AG04449 (cell line): ENCODE measurements around the gene HSDL1.

Experiments
- CTCF ChIA-PET: fragments of 350-600 bp; formaldehyde crosslinking; extraction: SDS; loops from one replicate; lab custom pipeline; 2021; ENCODE audit warnings: antibody characterized with exemption; lab: Yijun Ruan, JAX
- POLR2A ChIA-PET: fragments of 400-600, 350-600 bp; formaldehyde crosslinking; extraction: SDS; loops from one replicate; lab custom pipeline; 2020; ENCODE audit warnings: antibody characterized with exemption, inconsistent platforms; lab: Yijun Ruan, JAX
- DNase-seq: peaks from one replicate; pipeline ENCODE4 v3.0.0-alpha.2; 2010; ENCODE audit warnings: low read depth, low spot score
- H3K4me3 ChIP-seq: 2 replicates; pipeline ENCODE4 v1.5.1; 2011; ENCODE audit warnings: low read depth, mild to moderate bottlenecking, control low read depth, low read length
- CTCF ChIP-seq: IDR thresholded peaks from one replicate; pipeline ENCODE4 v1.5.1; 2011; ENCODE audit warnings: mild to moderate bottlenecking, moderate library complexity, low read length, control low read depth, inconsistent platforms; ENCODE audit not compliant: insufficient read depth; ENCODE audit errors: missing control alignments

The HSDL1 gene

DNA sequence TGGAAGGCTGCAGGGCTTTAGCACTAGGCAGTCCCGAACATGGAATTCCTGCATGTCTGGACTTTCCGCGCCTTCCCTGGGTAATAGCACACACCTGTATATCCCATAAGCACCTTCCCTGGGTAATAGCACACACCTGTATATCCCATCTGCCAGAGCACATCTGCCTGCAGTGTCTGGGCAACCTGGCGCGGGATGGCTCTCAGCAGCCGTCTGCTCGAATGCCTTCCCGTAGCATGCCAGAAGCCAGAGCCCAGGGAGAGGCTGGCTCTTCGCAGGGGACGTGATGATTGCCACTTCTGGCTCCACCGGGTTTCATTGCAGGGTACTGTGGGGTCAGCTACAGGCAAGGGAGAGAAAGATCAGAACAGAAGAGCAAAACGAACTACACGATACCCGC, 49.5 kb downstream of the HSDL1 start:
- ChIA-PET POLR2A (no interaction called here), CTCF (interaction anchor here (0.6 to 2.4 kb wide), 2 partner anchors 11 to 92 kb away, joined by 3 to 9 read pairs; no protein-coding TSS in a partner anchor)
- no peak for DNase-seq
- no peak overlapping the region for H3K4me3 ChIP-seq
- TF ChIP-seq CTCF: no peak

- H3K4me3 ChIP-seq: no peak overlapping the region
- TF ChIP-seq CTCF: no peak
- ChIA-PET POLR2A (no interaction called here), CTCF (interaction anchor here (2.4 kb wide), 1 partner anchor 10 kb away, joined by 9 read pairs; no protein-coding TSS in a partner anchor)
- no peak for DNase-seq
Measured at GRCh38 chr16:84093879-84094270, 51.1 kb downstream of the HSDL1 start.

DNA sequence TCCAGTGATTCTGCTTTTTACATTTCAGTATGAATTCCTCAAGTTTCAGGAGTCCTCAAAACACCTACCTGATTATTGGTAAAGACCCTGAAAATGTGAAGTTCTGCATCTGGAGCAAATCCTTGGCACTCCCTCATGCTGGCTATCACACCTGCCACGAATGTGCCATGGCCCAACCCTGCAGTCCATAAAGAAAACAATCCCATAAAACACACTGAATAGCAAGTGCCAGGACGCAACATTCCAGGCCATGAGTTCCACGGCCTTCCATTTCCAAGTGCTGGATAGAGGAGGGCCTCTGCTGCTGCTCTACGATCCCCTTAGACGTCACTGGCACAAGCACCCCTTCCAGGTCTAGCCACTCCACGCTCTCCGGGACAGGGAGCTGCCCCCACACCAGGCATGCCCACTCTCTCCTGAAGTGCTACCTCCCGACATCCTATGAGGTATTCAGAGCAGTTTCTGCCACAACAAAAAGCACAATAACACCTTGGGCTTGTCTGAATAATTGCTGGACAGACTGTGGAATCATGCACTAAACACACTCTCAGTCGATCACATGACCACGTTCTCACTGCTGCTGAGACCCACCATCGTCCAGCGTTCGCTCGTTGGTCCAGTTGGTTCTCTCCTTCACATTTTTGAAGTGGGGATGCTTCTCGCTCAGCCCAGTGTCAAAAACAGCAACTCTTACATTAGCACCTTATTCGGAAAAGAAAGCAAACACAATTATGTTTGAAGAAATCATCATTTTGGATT, 51.7 kb downstream of the HSDL1 start:
- DNase-seq: no peak
- ChIA-PET POLR2A (no interaction called here), CTCF (interaction anchor here (1.6 to 1.8 kb wide), 3 partner anchors 12 to 82 kb away, joined by 3 to 7 read pairs (median 6); no protein-coding TSS in a partner anchor)
- no peak overlapping the region for H3K4me3 ChIP-seq
- TF ChIP-seq CTCF: no peak

DNA sequence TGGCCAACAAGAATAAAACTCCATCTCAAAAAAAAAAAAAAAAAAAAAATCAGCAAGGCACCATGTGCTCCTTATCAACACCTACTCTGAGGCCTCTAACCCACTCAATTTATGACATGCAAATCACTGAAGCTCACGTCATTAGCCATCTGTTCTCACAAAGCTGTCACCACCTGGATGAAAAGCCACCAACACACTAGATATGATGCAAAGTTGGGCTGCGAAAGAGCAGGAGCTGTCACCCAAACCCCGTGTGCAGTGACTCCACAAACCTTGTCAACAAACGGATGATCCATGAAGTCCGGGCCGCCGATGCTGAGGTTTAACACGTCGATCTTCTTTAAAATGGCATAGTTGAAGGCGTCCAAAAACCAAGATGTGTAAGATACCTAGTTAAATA, 53.5 kb downstream of the HSDL1 start:
- no peak for DNase-seq
- H3K4me3 ChIP-seq: no peak overlapping the region
- ChIA-PET CTCF (interaction anchor here (1.6 to 1.8 kb wide), 4 partner anchors 10 to 84 kb away, joined by 3 to 7 read pairs (median 5); no protein-coding TSS in a partner anchor), POLR2A (interaction anchor here (0.7 kb wide), 1 partner anchor 8 kb away, joined by 3 read pairs; no protein-coding TSS in a partner anchor)
- TF ChIP-seq CTCF: no peak

DNA sequence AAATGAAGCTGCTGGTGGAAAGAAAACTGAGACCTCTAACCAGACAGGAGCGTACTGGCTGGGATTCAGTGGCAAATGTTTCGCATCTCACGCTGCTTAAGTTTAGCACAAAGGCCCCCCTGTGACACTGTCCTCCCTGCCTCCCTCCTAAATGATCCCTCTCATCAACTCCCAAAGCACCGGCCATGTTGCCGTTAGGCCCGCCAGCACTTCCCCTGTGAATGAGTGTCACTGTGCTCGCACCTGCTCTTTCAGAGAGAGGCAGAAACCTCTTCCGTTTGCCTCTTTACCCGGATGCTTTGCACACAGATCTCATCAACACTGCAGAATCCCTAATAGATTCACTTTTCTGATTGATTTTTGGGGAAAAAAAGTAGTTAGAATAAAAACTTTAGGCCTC, 54.8 kb downstream of the HSDL1 start:
- DNase-seq: no peak
- H3K4me3 ChIP-seq: no peak overlapping the region
- CTCF ChIA-PET: interaction anchor here (0.8 to 14.6 kb wide), 6 partner anchors 9 to 98 kb away, joined by 3 to 295 read pairs (median 6); partner anchors contain the start of gene TAF1C
- TF ChIP-seq CTCF: no peak
- POLR2A ChIA-PET: no interaction called here

- CTCF ChIA-PET: interaction anchor here (1.2 to 14.6 kb wide), 9 partner anchors 10 to 132 kb away, joined by 3 to 295 read pairs (median 6); partner anchors contain the start of genes MBTPS1 and TAF1C
- no peak for TF ChIP-seq CTCF
- no peak for DNase-seq
- no peak overlapping the region for H3K4me3 ChIP-seq
- POLR2A ChIA-PET: no interaction called here
Measured at GRCh38 chr16:84088695-84089395, 56.1 kb downstream of the HSDL1 start.
